Retina (tissue), 1 donor: ENCODE measurements around the gene APBA2.
A peak's percentile ranks its signal among the peaks of the same experiment; 100 is the strongest.

Experiments used
- DNase-seq: peaks from one replicate; pipeline ENCODE4 v3.0.0-alpha.2; 2016

Gene APBA2

DNA sequence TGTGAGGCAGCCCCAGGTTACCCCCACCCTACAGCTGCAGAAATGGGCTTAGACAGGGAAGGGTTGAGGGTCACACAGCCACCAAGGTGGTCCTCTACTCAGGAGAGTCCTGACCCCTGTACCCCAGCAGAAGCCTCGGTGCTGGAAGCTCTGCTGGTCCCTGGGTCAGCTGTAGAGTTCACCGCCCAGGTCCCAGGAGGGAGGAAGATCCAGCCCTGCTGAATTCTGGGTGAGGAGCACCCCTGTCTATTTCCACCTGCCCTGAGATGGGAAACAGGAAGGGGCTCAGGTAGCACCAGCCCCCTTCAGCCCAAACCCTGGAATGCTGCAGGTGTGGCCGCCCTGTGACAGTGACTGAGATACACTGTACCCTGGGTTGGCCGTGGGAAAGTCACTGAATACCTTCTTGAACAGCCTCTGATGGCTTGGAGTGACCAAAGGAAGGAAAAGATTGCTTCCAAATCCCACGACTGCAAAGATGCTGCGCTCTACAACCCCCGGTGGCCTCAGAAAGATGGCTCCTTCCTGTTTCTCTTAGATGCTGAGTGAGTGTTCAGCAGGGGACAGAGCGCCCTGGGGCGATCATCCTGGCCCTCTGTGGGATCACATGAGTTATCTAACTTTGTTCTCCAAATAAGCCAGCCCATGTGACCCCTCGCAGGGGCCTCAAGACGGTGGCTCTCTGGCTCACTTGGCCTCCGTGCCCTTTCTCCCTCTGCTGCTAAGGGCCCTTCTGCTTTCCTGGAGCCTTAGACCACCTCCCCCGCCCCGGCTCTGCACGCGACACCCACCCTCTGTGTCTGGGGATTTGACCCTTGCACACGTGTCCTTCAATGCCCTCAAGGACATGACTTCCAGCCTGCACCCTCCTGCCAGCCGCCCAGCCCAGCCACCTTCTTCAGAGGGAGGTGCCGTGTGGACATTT is 242.0 kb downstream of the APBA2 start:
- no peak for DNase-seq

DNA sequence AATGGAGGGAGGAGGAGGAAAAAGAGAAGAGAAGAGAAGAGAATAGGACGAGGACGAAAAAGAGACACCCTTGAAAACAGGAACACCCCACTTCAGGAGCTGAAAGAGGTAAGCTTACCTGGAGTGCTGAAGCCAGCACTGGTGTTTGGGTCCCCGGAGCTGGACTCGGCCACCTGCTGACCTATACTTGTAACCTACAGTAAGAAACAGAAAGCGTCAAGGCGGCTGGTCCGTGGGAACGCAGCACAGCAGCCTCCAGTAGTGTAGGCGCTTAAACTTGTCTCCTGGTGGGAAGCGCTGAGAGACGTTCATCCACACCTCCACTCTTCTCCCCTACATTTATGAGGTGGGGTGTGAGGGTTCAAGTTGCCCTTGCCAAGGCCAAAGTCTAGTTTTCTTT is 242.9 kb downstream of the APBA2 start:
- no peak for DNase-seq

DNA sequence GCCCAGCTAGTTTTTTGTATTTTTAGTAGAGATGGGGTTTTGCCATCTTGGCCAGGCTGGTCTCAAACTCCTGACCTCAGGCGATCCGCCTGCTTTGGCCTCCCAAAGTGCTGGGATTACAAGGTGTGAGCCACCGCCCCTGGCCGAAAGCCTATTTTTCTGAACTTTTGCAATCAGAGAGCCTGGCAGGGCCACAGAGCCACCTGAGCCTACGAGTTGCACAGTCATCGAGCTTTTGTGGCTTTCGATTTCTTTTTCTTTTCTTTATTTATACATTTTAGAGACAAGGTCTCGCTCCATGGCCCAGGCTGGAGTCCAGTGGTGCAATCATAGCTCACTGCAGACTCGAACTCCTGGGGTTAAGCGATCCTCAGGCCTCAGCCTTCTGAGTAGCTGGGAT is 243.4 kb downstream of the APBA2 start:
- DNase-seq: no peak

DNA sequence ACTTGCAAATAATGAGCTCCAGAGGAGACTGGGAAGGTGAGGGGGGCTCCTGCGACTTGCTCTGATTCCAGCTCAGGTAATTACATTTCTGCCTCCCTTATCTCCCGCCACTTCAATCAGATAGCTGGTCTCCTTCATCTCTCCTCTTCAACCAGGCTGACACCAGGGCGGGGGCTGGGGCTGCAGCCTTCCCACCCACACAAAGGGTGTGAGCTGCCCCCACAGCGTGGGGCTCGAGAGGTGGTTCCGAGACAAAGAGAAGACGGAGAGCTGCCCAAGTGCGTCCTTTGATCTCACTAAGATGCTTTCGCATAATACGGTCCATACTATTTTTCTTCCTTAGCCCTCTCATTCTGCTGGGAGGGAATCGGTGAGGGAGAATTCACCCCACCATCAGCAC is 244.2 kb downstream of the APBA2 start:
- DNase-seq: no peak

DNA sequence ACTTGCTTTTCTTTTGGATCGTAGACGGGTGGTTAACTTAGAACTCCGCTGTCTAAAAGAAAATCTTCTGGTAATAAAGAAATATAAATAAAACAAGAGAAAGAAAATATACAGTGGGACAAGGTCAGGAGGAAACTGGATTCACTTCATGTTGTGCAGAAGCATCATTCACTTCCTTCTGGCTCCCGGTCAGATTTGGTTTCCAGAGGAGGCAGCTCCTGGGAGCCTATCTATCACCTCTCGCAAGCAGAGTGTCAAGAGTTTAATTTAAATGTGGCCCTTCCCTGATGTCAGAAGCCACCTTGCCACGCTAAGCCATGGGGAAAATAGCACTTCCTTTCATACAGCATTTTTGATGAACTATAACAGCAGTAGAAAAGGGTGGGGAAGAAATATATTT is 244.7 kb downstream of the APBA2 start:
- no peak for DNase-seq

DNA sequence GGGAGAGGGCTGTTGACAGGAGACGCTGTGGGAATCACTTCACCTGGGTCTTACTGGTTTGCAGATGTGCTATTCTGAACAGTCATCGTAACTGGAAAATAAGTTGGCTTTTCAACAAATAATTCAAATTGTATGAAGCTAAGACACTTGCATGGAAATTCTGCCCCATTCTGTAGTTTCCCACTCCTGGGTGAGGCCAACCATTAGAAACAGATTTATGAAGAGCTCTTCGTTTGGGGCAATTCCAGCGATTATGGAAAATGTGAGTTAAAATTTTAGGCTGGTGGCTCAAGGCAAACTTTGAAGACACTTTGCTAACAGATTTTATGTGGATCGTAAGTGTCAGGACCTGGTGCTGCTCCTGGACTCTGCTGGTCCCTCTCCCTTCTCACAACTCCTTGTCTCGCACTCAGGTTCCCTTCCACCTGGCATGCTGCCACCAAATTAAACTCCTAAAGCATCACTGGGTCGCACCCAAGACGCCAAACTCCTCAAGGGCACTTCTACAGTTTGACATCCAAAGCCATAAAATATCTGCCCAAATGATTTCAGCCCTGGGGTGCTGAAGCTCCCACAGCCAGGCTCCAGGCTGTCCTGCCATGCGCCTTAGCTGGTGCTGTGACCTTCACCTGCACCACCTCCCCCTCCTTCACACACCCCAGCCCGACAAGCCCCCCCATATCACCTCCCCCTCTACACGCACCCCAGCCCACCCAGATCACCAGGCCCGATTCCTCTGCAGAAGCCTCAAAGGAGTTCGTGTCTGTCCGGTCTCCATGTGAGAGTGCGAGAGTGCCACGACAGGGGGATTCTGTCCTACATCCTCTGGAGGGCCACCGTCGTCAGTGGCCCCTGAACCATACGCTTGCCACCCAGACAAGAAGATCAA is 245.4 kb downstream of the APBA2 start:
- peak; percentile 18 for DNase-seq

DNA sequence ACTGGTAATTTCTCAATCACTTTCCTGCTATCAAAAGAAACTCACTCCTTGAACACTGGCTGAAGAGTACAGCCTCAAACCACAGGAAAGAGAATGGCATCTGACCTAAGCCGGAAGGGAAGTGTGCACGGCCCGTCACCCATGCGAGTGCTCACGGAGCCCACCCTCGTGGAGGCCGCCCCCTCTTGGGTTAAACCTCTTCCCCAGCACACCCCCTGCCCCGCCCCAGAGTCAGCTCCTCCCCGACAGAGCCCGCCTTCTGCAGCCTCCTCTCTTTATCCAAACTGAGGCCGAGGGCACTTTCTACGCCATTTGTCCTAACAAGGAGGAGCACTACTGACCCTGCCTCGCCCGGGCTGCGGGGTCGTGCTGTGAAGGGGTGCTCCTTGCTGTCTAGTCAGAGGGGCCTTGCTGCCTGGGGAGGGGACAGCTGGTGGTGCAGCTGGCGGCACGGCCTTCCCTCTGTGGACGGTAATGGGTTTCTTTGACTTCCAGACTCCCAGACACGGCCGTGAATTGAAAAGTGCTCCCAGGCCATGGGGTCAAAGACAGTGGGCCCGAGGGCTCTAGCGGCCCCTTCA is 246.2 kb downstream of the APBA2 start:
- DNase-seq: peak; percentile 57

DNA sequence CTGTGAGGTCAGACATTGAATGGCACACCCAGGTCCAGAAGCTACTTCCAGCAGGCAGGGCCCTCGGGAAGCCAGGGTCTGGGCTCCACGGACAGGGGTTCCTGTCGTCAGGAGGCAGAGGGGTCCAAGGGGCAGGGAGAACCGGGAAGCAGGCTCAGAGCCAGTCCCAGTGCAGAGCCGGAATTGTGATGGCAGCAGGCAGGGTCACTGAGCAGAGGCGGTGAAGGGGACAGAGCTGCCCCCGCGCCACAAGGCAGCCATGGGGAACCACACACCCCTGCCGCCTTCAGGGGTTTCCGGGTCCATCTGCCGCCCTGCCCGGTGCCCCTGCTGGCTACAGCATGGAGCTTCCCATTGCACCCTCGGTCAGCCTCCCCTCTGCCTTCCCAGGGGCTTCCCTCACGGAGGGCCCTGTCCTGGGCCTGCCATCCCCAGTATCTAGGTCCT is 247.0 kb downstream of the APBA2 start:
- DNase-seq: peak; percentile 22

DNA sequence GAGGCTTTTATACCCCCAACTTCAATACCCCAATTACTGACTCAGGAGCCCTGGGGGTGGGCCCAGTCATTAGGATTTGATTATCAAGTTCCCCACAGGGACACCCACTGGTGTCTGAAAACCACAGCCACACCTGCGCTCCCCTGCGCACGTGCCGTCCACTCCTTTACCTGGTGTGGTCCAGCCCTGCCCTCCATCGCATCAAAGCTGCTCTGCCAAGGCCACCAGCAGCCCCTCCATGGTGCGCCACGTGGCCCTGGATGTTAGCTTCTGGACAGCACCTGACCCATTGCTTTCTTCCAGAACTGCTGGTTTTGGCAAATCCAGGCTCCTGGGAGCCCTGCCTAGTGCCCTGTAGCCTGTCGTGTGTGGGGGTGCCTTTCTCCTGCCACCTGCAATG is 247.5 kb downstream of the APBA2 start:
- DNase-seq: peak; percentile 3

DNA sequence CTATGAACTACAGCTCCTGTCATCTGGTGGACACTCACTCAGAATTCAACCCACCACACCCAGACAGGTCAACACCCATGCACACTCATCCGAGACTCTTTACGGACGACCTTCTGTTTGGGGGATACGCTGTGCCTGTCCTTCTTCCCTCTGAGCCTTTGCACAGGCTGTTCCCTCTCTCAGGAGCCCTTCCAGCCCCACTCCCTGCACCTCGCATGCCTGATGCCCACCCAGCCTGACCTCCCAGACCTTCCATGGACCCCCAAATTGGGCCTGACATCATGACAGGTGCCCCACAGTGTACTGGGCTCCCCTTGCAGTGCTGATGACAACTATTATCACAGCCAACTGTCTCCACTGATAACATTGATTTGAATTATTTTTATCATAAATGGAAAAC is 248.0 kb downstream of the APBA2 start:
- no peak for DNase-seq

DNA sequence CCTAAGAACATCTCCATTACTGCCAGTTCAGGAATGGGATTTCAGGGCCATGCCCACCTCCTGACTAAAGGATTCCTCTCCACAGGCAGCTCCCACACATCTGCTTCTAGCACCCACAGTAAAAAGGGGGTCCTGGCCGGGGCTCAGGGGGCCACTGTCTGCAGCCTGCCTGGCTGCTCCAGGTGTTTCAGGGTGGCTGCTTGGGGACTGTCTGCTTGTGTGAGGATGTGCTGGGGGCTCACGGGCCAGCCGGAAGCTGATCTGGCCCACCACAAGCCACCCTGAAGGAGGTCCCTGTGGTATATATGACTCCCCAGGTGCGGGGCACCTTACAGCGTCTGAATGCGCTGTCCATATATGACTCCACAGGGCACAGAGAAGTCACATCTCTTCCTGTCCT is 248.5 kb downstream of the APBA2 start:
- DNase-seq: peak; percentile 3

DNA sequence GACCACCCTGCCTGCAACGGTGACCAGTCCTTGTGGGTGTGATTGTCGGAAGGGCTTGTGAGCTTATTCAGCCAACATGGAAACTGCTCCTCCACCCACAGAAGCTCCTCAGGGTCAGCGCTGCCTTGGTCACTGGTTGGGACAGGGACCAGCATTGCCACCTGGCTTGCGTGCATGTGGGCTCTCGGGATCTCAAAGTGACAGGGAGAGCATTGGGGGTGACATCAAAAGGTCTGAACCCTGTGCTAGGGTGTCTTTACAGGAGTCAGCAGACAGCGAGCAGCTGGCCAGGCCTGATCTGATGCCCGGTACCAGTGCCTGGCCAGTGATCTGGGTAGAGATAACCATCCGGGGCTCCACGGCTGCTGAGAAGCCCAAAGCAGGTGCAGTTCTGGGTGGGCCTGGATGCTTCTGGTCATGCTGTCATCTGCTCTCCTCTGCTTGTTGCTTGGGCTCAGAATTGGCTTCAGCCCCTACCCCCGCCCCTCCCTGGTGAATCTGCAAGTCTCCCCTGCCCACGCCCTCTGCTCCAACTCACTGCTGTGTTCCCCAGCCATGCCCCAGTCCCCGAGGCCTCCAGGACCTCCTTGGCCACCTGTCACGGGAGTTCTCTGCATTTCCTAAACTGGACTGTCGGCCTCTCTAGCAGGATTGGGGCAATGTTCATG is 249.0 kb downstream of the APBA2 start:
- peak; percentile 3 for DNase-seq

DNA sequence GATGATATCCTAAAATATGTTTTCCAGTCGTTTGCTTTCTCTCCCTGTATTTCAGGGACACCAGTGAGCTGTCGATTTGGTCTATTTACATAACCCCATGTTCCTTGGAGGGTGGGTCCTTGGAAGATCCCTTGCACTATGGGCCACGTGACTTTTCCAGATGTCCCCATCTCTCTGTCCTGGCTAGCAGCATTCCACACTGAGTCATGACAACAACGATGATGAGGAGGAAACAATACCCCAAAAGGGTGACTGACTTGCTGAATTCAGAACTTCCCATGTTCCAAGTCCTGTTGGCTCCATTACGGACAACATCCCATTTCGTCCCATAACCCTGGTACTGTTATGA is 249.5 kb downstream of the APBA2 start:
- no peak for DNase-seq

DNA sequence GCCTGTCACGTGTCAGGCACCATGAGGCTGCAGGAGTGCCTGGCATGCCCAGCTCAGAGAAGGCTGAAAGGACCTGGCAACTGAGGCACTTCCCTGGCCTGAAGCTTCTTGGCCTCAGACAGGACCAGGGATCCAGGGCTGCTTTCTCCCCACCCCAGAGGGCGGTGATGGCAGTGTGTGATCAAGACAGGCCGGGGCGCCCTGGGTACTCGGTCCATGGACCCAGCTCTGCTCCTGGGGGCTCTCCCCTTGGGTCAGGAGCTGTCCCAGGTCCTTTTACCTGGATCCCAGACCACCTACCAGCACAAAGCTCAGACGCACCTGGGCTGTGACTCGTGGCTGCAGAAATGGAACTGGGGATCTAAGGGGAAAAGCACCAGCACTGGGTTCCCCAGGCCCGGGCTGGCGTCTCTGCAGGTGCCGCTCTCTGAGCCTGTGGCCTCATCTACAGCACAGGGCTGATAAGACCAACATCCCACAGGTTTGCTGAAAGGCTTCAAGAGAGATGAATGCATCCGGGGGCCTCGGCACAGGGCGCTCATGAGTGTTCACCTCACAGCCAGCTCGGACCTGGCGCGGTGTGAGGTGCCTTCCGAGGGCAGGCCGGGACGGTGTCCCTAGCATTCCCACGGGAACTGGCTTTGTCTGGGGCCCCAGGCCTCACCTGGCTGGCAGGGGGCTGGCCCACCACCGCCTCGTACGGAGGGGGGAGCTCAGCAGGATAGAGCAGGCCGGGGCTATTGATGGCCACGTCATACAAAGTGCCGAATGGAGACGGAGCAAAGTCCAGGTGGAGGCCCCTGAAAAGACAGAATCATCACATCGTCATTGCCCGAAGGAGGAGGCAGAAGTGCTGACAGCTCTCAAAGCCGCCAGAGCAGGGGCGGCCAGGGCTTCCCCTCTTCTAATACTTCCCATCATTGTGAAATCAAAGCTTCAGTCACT is 250.2 kb downstream of the APBA2 start:
- DNase-seq: peak; percentile 4

DNA sequence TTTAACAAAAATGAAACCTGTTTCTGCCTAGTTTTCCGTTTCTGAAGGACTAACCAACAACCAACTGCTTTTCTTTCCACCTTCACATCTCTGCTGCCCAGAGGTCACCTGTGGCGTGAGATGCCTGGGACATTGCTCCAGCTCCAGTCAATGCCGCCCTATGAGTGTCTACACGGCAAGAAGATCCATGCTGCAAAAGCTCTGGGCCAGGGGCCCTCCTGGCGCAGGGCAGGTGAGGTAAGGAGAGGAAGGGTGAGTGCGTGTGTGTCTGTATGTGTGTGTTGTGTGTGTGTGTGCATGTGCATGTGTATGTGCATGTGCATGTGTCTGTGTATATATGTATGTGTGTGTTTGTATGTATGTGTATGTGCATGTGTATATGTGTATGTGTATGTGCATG is 252.5 kb downstream of the APBA2 start:
- peak; percentile 1 for DNase-seq

DNA sequence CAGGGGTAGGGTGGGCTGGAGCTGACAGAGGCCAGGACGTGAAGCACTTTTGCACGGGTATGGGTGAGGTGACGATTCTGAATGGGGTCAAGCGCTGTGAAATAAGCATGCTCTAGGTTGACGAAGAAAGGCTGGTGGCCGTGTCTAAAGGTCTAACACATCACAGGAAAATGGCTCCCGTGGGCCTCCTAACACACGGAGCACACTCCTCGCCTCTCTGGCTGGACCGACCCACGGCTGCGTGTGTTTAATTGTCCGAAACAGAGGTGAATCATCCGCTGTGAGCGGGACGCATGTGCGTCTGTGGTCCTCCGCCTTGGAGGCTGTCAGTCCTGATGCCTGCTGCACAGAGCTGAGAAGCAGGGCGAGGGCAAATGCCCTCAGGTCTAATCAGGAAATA is 253.3 kb downstream of the APBA2 start:
- peak; percentile 11 for DNase-seq

DNA sequence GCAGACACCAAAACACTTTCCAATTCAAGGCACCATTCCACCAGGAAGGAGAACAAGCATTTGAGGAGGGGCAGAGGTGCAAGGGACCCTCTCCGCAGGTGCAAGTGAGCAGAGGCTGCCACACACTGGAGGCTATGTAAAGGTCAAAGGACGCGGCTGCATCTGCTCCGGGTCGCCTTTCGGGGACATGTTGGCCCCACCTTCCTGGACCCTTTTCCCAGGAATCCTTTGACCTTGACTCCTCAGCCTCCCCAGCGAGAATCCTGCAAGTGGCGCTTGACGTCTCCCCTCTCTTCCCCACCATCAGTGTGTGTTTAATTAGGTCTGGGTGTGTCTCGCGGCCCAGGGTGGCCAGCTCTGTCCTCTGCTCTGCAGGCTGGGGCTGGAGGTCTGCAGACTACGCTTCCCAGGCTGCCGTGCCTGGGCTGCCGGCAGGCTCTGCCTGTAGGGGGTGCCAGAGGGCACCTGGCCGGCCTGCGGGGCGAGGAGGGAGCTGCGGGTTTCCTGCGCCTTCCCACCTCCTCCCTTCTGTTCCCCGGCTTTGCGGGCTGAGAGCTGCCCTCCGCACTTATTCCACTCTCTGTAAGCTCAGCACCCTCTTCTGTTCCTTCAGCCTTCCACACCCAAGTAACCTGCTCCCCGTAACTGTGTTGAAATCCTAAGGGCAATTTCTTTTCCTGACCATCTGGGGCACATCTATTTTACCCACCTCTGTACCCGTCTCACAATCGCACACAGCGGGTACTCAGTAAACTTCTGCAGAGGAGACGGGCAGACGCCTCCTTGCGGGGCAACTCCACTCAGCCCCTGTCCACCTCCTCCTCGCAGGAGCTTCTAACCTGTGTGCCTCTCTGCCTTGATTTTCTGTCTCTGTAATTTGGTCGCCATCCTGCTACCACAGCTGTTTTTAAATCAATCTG is 254.0 kb downstream of the APBA2 start:
- DNase-seq: peak; percentile 90

DNA sequence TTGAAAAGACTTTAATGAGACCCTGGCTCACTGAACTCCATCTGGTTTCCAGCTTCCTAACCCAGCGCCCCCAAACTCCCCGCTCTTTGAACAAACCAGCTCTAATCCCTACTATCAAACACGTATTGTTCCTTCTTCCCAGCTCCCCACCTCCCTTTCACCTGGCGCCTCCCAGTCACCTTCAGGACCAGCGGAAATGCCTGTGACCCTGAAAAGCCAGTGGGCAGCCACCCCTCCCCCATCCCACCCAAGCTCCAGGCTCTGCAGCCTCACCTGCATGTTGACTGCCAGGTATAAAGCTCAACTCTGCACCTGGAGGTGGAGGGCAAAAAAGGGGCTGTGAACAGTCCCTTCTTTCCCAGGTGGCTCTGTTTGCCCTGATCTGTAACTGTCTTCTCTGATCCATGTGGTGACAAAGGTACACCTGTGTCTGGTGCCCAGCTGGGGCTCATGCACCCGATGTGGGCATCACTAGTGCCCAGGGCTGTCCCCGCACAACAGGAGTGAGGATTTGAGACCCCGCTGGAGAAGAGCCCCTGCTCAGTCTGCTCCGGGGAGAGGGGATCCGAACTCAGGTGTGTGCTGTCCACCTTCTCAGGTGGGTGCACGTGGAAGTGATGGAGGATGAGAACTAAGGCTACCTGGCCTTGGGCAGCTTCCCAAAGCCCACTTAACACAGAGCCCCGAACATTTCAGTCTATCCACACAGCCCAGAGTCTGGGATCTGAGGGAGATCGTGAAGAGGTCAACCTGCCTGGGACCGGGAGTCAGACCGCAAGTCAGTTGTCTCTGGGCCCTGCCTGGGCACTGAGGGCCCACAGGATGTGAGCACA is 254.9 kb downstream of the APBA2 start:
- DNase-seq: no peak

DNA sequence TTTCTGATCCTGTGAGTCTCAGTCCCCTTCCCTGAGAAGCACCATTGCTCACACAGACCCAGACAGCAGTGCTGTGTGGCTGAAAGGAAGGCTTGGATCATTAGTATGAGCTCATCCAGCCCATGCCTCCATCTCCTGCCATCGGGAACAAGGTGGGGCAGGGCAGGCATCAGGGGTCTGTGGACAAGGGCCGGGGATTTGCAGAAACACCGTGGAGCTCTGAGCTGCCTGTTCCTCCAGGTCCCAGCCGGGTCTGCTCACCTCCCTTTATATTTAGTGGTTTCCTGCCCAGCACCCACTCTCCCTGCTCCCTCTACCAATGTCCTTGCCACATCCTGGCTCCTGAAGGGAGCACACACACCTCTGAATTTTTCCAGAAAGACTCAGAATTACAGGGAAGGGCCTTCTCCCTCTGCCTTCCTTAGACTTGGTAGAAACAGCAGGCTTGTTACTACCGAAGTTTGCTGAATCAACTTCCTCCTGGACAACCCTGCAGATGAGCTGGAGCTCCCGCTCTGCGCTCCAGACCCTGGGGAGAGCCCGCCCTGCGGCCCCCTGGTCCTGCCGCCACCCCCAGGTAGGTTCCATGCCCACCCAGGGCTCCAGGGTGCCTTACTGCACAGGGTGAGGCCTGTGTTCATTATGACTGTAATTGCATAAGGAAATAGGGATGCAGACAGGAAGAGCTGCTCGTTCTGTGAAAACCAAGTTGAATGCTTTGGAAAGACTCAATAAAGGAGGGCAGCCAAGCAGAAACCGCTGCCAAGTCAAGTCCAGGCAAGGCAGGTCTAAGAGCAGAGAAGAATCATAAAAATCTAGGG is 255.7 kb downstream of the APBA2 start:
- DNase-seq: peak; percentile 29
